ENCODE measurements around the gene ERBB4.

- no peak for TF ChIP-seq NBN (IDR thresholded peaks at IDR 0.05)
- TF ChIP-seq BMI1 (IDR thresholded peaks at IDR 0.05; ENCODE audit: borderline replicate concordance), result no peak
- no peak for TF ChIP-seq PKNOX1 (IDR thresholded peaks at IDR 0.05)
Measured at GRCh38 chr2:211730215-211730614, 808.4 kb downstream of the ERBB4 start.
